Activated naive CD4-positive, alpha-beta T cell treated with anti-CD3 and anti-CD28 coated beads, Interleukin-2, amount 50 U/mL, for 16 hours (primary cell): ENCODE measurements around the gene FRMPD4.
"Not testable (repeated sequence)": the region's sequence is repeated elsewhere in the genome, so short reads cannot be mapped to it uniquely, and the experiment has no call there.

Source experiments
- DNase-seq: peaks from one replicate; pipeline ENCODE4 v3.0.0-alpha.2; 2020

The FRMPD4 gene

DNA sequence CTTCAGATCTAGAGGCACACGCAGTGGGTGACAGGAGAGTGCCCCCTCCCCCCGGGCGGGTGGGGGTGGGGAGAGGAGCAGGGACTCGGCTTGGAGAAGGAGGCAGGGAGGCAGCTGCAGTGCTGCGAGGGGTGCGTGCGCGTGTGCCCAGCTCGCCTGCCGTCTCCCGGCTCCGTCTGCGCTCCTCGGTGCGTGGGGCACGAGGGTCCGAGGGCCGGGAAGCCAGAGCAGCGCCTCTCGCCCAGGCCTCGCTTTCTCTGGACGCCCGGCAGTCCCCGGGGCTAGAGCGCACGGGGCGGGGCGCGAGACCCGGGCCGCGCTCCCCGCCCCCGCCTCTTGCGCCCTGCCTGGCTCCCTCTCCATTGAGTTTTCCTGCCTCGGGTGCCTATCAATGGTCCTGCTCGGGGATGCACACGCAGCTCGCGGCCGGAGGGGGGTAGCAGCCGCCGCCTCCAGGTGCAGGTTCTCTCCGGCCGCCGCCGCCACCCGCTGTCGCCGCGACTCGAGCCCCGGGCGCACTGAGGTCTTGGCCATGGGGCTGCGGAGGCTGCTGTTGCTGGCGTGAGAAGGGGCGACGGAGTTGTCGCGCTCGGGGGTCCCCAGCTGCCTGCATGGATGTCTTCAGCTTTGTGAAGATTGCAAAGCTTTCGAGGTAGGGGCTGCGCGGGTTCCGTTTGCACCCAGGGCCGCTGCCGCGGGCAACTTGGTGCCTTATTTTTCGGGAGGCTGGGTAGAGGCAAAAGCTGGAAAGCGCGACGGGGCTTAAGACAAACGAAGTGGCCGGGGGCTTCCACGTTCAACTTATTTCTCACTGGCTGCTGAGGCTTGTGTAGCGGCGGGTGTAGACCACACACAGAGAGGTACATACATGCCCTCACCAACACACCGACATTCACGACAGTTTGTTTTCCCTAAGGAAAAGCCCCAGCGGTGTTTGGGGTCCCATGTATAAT, at the start of gene FRMPD4:
Gene FRMPD4, plus strand, starts transcription at position 113 of the 953 bp plus-strand sequence. Its CDS starts 499 bp downstream, at position 612.
- no peak for DNase-seq

DNA sequence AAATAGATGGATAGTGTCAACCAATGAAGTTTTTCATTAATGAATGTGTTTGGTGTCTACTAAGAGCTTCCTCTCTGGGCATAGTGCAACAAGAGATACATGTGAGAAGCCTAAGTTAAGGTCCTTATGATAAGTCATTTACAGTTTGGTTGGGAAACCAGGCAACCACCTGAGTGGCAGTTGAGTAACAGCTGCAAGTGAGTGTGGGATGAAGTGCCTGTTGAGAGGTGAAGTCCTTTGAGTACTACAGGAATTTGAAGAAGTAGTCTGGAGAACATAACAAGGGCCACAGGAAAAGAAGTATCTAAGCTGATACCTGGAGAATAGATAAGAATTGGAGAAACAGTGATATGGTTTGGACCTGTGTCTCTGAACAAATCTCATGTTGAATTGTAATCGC, 48.5 kb upstream of the FRMPD4 start:
- no peak for DNase-seq

DNA sequence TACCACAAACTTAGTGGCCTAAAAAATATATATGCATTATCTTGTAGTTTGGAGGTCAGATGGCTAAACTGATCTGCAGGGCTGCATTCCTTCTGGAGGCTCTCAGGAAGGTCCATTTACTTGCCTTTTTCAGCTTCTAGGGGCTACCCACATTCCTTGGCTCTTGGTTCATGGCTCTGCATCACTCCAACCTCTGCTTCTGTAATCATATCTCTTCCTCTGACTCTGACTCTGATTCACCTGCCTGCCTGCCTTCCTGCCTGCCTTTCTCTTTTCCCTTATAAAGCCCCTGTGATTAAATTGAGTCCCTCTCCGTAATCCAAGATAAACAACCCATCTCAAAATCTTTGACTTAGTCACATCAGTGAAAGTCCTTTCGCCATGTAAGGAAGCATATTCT, 25.0 kb upstream of the FRMPD4 start:
- no peak for DNase-seq

DNA sequence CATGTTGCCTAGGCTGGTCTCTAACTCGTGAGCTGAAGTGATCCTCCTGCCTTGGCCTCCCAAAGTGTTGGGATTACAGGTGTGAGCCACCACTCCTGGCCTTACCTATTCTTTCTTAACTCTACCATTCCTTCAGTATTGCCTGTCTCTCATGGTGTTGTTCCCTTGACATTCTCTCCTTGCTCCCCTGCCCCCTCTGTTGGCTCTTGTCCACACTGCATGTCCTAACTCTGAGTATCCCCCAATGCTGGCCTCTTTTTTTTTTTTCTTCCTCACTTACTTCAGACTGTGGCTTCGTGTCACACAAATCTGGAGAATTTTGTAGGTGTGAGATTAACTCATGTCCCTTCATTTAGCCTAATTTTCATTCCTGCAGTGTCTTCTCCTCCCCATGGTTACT, 22.9 kb upstream of the FRMPD4 start:
- DNase-seq: no peak

DNA sequence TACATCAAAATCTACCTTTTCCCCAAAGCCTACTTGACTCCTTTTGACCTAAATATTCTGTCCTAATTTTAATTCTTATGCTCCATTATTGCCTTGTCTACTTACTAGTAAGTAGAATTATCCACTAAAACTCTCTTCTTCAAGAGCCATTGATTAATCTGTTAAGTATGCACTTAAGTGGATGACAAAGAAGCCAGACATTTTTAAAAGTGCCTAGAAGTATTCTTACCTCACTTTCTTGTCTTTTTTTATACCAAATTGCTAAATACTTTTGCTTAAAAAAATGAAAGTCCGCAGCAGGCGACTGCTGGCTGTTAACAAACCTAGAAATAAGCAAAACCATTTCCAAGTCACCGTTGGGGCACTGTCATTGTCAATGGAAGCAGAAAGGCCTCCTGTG, 20.1 kb upstream of the FRMPD4 start:
- no peak for DNase-seq

DNA sequence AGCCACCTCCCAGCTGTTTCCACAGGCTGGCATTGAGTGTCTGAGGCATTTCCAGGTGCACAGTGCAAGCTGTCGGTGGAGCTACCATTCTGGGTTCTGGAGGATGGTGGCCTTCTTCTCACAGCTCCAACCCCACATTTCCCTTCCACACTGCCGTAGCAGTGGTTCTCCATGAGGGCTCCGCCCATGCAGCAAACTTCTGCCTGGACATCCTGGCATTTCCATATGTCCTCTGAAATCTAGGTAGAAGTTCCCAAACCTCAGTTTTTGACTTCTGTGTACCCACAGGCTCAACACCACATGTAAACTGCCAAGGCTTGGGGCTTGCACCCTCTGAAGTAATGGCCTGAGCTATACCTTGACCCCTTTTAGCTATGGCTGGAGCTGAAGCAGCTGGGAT, 10.3 kb upstream of the FRMPD4 start:
- DNase-seq: no peak

DNA sequence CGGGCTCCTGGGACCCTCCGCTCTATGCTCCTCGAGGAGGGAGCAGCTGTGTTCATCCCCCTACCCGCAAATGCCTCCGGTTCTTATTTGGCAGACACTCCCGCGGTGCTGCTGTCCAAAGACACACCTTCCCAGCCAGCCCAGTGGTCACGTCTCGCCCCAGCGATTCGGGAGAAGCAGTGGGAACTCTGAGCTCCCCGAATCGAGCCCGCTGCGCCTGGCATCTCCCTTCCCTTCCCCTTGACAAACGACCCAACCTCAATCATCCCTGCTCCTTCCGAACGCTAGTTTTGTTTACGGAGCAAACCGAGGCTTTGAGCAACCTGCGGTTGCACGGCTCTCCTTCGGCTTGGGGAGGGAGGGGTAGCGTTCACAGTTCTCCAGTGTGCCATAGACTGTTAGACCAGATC, 317 bp upstream of the FRMPD4 start:
- no peak for DNase-seq

DNA sequence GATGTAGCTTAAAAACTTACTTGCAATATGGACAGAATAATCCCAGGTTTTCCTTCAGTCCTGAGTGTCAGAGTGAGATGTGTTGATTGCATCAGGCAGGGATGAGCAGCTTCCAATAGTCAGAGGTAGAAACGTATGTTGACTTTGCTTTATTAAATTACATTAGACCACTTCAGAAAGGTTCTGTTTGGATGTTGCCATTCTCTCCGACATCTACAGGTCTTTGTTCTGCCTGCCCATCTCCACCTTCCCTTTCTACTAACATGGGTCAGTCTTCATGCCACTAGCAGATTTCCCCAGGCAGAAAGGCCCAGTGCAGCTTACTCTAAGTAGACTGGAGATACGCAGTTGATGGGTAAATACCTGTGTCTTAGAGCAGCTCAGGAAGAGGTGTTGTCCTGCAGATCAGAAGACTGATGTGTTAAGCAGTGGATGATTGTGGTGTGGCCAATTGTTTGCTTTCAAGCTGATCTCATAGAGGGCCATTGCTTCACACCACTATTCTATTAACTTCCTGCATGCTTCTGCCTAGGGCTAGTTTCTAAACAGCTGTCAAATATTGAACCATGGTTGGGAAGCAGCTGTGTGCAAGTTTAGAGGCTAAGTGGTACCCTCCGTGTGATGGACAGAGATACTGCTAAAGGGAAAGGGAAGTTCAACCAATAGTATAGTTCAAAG, 1.8 kb downstream of the FRMPD4 start:
- DNase-seq: no peak

DNA sequence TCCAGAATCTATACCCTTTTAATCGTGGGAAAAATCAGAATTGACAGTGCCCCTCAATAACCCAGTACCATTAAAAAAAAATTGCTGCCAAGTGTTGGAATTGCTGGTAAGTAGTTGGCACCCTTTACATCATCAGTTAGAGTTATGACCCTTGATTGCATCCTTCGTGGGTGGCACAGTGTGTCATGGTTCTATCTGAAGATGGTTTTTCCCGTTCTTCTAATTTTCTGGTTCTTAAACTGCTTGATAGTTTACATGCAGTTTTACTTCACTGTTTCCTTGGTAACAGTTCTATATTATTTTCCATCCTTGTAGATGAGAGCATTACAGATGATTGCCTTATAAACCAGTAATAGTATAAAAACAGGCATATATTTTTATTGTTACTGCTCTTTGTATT, 3.2 kb downstream of the FRMPD4 start:
- DNase-seq: no peak

DNA sequence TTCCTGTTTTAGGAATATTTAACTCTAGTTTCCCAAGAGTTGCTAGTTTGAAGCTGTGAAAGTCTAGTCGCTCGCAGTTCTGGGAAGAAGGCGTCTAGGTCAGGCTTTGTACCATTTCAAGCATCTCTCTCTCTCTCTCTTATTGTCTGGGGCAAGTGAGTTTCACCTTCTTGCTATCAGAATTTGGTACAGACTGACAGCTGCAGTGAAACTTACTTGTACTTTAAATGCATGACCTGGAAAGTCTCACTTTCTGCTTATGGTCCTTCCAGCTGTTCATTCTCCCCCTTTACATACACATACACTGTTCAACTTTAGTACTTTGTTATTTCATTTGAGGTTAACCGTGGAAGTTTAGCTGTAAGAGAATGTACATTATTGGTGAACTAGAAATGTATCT, 4.4 kb downstream of the FRMPD4 start:
- no peak for DNase-seq

DNA sequence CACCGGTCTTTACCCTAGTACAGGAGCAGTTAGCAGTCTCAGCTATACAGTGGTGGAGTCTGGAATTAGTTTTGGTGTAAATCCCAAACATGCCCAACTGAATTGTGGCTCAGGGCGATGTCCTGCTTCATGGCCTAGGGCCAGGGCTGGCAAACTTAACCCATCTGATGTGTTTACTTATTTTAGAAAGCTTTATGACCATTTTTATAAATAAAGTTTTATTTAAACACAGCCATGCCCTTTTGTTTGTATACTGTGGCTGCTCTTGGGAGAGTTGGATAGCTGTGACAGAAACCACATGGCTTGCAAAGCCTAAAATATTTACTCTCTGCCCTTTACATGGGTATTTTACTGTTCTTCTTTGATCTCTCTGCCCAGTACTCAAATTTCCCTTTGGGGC, 7.1 kb downstream of the FRMPD4 start:
- DNase-seq: no peak

DNA sequence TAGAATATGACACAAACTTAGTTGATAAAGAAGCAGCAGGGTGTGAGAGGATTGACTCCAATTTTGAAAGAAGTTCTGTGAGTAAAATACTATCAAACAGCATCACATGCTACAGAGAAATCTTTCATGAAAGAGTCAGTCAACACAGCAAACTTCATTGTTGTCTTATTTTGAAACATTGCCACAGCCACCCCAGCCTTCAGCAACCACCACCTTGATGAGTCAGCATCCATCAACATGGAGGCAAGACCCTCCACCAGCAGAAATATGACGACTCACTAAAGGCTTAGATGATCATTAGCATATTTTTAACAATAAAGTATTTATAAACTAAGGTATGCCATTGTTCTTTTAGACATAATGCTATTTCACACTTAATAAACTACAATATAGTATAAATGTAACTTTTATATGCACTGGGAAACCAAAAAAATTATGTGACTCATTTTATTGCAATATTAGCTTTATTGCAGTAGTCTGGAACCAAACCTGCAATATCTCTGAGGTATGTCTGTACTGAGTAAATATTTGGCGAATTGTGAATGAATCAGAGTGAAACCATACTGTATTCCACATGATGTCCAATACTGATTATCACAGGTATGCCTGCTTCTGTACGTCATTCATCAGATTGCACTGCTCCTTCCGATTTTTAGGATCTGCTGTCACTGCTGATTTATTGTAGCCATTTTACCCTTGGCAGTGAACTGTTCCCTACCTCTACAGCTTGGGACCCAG, 11.6 kb downstream of the FRMPD4 start:
- no peak for DNase-seq

DNA sequence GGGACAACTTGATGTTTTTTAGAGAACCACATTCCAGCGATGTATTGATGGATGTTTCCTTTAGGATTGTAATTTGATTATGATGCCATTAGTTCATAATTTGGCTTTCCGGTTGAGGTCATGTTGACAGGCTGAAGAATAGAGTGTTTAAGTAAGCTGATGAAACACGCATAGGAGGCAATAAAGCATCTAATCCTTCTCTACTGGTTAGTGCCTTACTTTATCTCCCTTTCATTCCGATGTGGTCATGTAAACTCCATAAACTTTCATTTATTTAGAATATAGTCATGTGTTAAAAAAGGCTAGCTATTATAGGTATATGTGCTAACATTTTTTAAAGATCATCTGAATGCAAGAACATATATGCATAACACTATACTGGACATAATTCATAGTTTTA, 15.0 kb downstream of the FRMPD4 start:
- no peak for DNase-seq

DNA sequence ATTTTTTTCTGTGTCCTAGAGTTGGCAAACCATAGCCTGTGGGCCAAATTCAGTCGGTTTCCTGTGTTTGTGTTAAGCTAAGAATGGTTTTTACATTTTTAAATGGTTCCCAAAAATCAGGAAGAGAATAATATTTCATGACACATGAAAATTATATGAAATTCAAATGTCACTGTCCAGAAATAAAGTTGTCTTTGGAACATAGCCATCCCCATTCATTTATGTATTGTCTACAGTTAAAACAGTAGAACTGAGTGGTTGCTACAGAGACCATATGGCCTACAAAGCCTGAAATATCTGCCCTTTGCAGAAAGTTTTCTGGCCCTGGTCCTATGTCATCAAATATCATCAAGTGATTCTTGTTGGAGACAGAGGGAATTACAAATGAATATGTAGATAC, 15.5 kb downstream of the FRMPD4 start:
- DNase-seq: no peak

DNA sequence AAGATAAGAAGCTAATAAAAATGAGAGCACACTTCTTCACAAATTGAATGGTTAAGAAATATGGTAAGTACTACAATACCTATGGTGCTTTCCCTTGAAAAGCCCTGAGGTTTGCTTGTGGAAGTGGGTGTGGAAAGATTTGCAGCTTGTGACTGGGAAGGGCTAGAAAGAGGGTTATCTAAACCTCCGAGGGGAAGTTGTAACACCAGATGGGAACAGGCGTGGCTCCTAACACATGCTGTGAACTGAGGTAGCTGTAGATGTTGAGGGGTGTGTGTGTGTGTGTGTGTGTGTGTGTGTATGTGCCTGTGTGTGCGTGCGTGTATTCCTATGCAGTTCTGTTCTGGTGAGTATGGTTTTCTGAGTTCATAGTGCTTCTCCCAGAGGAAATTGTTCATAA, 21.5 kb downstream of the FRMPD4 start:
- no peak for DNase-seq

DNA sequence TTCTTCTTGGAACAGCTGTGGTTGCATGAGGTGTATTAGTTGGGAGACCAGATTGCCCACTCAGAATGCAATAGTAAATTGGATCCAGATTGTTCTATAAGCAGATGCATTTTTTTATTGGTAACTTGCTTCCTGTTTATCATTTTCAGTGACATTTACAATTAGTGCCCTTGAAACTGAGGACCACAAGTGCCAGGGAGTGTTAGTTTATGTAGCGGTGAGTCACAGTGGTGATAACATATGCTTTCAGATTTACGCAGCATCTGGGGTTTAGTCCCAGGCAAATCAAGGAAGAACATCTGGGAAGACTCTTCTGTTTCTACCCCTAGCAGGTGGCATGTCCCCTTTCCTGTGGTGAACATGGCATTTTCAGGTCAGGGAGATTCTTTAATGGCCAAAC, 24.1 kb downstream of the FRMPD4 start:
- DNase-seq: no peak

DNA sequence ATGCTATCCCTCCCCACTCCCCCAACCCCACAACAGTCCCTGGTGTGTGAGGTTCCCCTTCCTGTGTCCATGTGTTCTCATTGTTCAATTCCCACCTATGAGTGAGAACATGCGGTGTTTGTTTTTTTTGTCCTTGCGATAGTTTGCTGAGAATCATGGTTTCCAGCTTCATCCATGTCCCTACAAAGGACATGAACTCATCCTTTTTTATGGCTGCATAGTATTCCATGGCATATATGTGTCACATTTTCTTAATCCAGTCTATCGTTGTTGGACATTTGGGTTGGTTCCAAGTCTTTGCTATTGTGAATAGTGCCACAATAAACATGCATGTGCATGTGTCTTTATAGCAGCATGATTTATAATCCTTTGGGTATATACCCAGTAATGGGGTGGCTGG, 25.9 kb downstream of the FRMPD4 start:
- not testable (repeated sequence) for DNase-seq

DNA sequence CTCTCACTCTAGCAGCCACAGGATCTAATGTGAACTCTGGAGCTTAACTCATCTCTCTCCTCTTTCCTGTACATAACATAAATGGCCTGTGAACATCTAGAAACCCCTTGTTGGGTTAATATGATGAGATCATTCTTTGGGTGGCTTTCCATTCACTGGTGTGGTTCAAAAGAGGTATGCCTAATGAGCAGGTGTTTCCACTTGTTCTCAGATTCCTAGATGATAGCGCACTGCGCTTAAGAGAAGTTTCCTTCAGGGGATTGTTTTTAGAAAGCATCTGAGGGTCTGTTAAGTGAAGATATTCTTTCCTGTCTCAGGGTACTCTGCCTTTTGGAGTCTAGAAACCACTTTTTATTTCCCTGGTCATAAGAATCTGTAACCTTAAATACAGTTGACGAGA, 32.5 kb downstream of the FRMPD4 start:
- DNase-seq: no peak

DNA sequence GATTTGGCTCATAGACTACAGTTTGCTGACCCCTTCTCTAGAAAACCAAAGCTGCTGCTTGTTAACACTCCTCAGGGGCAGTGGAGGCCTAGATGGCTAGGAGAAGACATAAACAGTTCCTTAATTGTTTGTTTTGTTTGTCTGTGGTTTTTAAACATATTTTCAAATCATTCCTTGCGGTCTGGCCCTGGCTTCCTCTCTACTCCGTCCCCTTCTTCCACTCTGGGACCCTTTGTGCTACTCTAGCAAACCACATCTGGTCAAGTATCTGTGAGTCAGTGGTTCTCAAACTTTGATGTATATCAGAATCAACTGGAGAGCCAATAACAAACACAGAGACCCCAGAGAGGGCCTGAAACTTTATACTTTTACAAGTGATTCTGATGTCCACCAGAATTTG, 36.1 kb downstream of the FRMPD4 start:
- DNase-seq: no peak

DNA sequence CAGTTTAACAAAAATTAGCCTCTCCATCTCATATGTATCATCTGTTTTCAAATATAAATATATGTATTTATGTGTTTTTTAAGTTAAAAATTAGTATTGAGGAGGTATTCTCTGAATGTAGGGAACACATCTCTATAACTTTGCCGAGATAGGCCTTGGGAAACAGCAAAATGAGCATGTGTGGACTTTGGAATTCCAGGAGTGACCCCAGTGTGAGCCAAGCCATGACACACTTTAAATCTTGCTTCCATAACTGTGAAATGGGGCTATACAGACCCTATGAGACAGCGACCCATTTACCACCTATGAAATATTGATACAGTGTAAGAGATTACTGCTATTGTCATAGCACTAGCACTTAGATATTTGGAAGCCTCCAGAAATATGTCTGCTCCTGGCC, 58.8 kb downstream of the FRMPD4 start:
- DNase-seq: no peak

DNA sequence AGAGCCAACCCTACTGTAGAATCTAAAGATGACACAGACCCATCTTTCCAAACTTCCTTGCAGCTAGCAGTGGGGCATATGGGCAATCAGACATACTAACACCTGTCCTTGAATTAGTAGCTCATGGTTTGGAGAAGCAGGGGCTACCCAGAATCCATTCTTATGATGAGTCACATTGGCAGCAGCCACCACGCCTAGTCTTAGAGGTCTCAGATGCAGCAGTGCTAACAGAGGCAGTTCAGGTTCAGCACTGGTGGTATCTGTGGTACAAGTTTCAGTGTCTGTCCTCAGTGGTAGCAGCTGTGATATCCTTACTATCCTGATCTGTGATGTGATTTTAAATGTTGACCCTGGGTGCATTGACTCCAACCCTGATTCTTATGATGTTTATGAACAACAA, 68.1 kb downstream of the FRMPD4 start:
- no peak for DNase-seq

DNA sequence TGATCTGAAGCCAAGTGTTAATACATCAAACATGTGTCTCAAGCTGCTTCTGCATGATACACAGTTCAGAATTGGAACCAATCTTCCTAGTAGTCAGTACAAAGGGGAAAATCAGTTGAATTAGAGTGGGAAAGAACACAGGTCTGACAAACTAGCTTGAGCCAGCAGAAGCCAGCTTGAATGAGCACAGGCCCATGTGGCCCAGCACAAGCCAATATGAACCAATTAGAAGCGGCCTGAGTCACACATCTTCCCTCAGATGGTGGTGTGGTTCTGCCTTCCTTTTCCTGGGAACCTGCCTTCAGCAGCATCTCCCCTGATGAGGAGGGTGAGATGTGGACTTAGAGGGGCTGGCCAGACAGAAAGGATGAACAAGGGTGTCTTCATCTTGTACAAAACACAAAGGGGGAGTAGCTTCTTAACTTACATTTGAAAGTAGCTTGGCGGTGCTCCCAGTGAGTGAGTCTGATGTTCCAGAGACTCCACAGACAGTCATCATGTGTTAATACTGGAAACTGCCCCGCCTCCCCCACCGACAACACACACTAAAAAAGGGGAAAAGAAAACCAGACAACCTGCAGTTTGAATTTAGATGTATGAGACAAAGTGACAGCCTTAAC, 72.0 kb downstream of the FRMPD4 start:
- no peak for DNase-seq

DNA sequence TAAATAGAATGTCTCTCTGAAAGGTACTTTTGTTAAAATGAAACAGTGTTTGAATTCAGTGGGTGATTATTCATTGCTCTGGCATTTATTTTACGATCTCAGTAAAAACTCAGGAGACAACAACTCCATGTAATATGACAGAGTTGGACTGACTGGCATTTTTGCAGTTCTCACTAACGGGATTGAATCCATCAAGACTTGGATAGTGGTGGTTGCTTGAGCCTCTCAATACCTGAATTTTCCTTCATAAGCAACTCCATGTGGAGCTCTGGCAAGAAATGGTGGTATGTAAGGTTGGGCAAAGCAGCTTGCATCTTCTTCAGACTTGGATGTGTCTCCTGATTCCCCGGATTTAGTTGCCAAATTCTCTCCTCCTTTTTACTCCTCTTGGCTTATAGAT, 72.7 kb downstream of the FRMPD4 start:
- DNase-seq: no peak
